Stimulated activated CD8-positive, alpha-beta memory T cell treated with anti-CD3 and anti-CD28 coated beads, Interleukin-4, amount 100 ng/mL, for 24 hours (primary cell): ENCODE data around the gene TIMP3.

ENCODE experiments used
- DNase-seq: peaks from one replicate; pipeline ENCODE4 v3.0.0-alpha.2; 2020; ENCODE audit warnings: low read depth

TIMP3 gene

DNA sequence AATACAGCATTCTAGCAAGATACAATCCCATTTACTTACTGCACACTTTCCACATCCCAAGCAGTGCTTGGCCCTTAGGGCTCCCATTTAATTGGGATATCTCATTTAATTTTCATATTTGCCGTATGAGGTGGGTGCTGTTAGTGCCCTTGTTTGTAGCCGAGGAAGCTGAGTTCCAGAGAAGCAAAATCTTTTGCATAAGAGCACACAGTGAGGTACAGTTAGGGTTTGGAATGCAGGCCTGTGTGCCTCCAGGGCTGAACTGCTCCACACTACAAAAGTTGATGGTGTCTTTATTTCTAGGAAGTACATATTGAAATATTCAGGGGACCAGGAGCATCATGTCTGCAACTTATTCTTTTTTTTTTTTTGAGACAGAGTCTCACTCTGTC, 15.5 kb upstream of the TIMP3 start:
- no peak for DNase-seq

DNA sequence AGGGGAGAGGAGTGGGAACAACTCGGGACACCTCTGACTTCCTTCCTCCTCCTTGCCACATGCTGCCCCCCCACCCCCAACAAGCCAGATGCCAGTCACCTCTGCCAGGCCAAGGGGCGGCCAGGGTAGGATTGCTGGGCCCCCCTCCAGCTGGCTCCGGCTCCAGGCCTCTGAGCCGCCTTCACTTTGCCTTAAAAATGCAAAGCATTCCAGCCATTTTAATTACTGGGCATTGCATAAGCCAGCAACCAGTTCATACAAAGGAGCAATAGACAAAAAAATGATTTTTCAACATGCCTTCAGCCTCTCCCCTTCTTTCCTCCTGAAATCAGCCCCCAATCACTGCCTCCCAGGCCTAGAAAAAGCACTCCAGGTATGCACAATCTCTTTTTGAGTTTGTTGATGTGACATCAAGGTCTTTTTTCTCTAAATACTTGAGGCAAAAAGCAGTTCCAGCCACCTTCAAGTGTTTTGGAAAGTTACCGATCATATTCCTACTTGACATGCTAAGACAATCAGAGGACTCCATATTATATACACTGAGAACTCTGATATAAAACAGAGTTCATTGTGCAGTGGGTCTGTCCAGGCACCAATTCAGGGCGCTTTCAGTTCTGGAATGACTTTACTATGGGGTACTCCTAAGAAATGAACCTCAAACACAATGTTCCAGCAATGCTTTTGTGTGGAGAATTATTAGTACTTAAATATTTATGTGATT, 12.4 kb upstream of the TIMP3 start:
- DNase-seq = no peak

DNA sequence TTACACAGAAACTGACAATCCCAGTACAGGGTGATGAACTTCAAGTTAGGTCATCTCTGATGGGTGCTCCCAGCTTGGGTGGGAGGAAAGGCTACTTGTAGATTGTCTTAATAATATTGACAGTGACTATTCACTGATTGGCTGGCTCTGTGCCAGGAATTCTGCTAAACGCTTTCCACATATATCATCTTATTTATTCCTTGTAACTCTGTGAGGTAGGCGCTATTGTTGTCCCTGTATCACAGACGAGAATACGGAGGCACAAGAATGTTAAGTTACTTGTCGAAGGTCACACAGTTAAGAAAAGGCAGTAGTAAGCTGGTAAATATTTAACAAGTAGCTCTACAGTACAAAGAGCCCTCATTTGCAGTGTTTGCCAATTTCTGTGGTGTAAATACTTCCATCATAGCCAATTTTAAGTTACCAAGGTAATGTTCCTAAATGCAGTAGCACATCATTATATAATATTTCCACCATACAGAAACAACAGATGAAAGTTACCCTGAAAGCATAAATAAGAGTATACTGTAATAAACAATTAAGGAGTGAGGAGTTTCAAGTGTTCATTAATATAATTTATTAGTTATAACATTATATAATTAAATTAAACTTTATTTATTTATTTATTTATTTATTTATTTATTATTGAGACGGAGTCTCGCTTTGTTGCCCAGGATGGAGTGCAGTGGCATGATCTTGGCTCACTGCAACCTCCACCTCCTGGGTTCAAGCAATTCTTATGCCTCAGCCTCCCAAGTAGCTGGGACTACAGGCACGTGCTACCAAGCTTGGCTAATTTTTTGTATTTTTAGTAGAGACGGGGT, 11.5 kb upstream of the TIMP3 start:
- no peak for DNase-seq

DNA sequence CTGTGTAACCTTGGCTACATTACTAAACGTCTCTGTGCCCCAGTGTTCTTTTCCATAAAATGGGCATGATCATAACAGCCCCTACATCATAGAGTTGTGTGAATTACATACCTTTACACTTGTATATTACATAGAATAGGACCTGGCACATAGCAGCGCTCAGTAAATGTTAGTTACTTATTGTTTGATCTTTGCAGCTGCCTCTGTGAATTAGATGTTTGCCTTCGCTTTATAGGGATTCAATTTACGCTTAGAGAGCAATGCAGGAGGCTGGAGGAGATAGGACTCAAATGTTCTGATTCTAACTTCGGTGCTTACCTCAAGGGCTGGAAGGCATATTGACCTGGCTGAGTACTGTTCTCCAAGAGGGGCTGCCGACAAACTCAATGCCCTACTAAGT, 10.4 kb upstream of the TIMP3 start:
- DNase-seq = no peak

DNA sequence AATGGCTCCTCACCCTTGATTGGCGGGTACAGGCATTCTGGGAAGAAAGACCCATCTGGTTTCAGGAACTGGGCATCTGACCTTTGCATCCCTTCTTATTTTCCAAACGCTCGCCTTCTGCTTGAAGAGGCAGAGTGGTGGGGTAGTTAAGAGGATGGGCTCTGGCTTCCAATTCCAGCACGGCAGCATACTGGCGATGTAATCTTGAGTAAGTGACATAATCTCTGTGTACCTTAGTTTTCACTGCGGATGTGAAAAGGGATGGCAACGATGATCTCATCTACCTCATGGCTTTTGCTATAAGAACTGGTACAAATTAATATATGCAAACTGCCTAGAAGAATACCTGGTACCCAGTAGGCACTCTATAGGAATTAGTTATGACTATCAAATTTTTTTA, 10.0 kb upstream of the TIMP3 start:
- no peak for DNase-seq

DNA sequence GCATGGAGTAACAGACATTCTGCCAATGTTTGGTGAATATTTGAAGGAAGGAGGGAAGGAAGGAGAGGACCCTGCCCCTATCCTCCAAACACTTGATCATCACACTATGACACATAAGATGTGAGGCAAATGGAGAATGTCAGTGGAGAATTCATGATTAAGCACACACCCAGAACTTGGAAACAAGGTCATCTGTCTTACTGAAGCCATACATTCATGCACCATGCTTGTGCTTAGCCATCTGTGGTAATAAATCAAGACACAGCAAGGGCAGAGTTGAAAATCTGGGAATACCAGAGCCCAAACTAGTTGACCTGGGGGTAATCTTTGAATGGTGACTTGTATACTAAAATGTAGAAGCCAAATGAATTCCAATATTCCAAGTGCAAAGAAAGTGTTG, 7.9 kb upstream of the TIMP3 start:
- no peak for DNase-seq

DNA sequence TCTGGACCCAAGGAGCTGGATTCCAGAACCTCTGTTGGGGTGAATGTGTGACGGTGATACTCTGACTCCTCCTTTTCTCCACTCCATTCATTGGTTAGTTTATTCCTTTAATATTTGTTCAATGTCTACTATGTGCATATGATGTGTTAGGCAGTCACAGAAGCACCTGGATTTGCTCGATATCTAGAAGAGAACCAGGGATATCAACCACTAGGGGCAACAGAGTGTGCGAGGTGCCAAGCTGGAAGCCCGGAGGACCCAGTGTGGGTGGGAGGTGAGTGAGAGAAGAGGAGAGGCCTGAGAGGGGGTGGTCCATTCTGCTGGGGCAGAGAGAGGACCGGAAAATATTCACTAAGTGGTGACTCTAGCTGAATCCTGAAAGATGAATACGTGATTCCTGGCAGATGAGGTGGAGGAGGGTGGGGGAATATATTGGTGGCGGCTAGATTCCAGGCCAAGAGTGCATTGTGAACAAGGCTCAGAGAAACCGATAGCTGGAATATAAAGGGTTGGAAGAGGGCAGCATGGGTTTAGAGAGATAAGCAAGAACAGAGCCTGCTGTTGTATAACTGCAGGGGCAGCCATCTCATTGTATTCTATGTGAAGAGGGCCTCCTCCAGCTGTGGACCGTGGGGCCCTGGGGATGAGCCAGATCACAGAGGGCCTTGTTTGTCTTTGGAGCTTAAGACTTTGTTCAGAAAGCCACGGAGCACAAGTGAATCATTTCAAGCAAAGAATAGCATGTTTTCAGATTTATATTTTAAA, 6.9 kb upstream of the TIMP3 start:
- no peak for DNase-seq

DNA sequence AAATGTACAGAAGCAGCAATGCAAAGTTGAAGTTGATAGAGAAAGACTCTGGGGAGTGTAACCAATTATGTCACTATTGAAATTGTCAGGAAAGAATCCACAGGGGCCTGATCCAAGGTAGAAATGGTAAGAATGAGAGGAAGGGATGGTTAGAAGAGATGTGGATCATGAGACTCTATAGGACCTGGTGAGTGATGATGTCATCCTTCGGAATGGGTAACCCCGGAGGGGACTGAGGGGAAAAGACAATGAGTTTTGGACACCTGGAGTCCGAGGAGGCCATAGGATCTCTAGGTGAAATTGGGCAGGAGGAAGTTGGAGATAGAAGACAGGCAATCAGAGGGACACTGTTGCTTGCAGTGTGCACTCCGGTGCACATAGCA, 6.3 kb upstream of the TIMP3 start:
- DNase-seq = no peak

DNA sequence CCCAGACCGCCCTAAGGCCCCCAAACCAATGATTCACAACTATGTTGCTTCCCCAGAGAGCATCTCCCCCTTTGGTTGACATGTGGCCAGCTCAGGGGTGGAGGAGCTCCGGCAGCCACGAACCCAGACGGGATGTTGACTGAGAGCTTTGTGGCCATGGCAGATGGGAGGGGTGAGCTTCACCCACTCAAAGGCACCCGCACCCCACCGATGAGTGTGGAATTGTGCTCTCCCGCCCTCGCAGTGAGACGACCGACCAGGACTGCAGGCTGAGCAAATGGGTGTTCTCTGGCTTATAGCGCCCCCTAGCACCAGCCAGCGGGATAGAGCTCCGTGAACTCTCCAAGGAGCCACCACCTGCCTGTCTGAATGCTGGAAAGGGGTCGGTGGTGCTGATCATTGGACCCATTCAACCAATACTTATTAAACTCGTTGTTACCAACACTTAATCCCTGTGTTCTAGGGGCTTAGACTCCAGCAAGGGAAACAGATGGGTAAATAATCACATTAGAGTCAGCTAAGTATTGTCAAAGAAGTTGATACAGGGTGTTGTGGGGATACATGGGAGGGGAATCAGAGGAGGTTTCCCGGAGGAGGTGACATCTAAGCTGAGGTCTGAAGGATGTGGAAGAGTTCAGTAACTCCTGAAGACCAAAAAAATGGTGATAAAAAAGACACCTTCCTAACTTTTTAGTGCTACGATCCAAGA, 4.5 kb upstream of the TIMP3 start:
- peak; percentile 36 for DNase-seq

DNA sequence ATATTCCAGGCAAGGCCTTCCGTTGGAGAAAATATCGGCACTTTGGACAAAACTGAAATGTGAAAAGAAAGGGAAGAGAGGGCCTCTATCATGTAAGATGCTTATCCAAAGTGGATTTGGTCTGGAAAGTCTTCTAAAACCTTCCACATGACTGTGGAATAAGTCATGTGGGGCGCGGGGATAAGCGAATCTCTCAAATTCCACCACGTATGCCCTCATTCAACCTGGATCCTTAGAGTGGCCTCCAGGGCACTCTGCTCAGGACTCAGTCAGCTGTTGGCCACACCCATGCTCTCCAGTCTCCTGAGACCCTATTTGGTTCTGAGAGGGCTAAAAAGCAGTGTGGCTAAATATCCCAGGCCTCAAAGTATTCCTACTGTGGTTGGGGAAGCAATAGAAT, 2.0 kb upstream of the TIMP3 start:
- DNase-seq = no peak

DNA sequence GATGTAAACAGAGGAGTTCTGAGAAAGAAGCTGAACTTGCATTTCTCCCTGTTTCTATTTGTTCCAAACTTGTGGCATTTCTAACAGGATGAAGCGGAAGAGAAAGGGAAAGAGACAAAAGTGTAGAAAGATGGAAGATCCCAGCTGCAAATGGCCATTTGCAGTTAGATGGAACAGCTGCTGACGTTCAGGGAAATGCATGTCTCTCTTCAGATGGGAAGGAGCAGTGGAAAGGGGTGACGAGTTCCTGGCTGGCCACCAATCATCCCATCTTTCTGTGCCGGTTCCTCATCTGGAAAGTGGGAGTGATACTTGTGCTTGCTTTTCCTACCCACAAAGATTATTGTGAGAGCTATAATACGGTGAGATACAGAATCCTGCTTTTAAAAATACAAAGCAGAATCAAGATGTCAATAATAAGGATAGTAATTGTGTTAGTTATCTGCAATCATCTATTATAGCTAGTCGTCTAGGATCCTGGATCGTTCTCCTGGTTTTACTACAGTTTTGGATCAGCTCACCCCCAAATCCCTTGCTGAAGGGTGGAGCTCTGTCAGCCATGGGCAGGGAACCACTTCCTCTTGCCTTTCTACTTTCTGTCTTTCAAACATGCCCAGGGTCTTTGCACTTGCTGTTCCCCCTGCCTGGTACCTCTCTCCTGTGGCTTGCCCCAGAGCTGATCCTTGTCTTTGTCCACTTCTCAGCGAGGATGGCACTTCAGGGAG, 1.2 kb upstream of the TIMP3 start:
- DNase-seq = no peak

DNA sequence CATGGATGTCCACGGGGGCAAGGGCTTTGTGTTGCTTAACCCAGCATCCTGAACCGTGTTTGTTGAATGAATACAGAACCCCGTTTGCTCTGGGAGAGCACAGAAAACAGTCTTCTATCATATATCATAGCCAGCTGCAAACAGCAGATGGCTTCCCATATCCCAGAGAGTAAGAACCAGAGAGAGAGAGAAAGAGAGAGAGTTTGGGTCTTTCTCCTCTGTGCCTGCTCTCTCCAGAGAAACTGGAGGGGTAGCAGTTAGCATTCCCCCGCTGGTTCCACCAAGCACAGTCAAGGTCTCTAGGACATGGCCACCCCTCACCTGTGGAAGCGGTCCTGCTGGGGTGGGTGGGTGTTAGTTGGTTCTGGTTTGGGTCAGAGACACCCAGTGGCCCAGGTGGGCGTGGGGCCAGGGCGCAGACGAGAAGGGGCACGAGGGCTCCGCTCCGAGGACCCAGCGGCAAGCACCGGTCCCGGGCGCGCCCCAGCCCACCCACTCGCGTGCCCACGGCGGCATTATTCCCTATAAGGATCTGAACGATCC, 440 bp upstream of the TIMP3 start:
- DNase-seq = no peak

DNA sequence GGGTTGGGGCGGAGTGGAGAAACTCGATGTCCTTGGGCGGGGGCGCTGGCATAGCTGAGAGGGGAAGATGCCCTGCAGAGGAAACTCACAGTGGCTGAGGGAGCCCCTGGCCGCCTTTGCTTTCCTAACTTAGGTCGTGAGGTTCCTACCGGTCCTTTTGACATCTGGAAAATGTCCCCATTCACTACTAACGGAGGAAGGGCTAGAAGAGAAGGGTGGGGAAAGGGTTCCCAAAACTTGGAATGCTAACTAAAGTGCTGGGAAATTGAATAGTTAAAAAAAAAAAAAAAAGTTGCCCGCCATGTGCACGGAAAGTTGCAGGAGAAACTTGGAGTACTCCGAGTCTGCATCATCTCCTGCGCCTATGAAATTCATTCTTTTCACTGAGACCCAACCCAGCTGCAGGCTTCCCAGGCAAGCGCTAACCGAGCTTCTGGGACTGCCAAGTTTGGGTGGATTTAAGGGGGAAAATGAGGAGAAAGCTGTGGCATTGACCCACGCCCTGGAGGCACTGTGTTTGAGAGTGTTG, 796 bp downstream of the TIMP3 start:
- DNase-seq = no peak

DNA sequence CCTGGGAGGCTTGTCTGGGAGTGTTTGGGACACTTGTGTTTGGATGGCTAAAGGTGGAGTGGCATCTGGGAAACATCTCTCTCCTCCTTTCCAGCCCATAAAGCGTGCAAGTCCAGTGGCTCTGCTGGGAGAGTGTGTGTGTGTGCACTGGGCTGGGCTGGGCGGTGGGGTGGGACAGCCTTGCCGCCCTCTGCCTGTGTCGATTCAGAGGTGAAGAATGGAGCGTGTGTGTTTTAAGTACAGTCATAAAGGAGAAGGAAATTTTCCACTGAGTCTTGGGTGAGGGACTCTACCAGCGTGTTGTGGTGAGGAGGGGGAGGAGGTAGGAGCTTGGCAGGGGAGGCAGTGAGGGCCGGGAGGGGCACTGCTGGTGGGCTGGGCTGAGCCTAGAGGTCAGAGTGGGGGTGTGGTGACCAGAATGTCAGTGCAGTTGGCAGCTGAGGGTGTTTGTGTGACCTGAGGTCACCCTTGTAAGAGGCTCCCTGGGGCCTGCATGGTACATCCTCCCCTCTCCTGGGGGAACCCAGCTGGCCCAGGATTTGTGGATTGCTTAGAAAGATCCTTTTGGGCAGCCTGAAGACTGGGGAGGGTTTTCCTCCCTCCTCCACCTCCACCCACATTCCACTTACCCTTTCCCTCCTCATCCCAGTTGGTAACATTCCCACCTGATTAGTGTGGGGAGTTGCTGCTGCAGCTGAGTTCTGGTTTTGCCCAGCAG, 1.7 kb downstream of the TIMP3 start:
- no peak for DNase-seq

DNA sequence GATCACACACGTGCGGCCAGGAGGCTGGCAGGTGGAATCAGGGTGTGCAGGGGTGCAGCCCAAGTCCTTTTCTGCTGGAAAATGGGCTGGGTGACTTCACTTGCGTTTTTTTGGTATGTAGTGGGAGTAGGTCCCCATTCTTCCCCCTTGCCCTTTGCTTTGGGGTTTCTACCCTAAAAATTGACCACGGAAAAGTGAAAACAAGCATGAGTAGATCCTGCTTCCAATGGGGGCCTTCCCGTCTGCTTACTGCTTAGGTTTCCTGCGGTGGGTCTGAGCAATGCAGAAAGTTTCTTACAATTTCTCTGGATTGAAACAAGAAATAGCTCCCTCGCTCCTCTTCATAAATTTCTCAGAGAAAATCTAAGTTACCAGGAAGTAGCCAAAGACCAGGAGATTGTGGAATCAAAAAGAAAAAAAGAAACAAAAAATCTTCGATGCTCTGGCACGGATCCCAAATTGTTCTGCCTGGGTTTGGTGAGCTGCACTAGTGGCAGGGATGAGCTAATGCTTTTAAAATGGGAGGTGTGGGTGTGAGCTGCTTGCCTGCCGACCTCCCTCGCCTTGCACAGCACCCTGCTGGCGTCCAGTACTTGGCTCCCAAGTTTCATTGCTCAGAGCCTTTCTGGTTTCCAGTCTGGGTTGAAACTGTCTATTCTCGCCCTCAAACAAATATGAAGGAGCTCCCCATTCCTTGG, 2.4 kb downstream of the TIMP3 start:
- no peak for DNase-seq

DNA sequence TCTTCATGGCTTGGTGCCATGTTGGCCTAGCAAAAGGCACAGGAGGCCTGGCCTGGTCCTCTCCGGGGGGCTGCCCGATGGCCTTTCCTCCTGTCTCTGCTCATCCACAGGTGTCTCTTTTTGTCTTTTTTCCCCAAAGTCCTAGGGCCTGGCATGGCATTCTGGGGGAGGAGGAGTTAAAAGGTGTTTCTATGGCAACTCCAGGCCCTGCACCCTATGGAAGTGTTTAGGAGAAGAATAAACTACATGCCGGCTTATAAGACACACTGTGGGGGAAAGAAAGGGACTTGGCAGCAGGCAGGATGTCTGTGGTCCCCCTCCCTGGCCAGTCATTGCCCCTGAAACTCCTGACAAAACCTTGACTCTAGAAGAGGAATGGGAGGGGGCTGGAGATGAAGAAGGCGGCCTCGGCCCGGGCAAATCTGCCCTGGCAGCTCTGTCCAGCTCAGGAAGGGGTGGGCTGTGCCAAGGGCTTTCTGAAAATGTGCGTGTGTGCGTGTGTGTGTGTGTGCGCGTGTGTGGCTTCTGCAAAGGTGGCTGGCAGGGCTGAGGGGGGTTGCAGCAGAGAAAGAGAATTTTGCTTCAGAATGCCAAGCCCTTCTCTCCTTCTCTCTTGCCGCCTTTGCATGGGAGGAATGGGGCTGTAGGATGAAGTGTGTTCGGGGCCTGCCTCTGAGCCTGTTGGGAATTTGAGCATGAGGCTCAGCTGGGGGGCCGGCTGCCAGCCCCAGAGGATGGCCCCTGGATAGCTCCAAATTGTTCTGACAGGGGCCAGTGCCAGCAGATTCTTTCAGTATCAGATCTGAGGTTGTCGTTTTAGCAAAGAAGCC, 3.2 kb downstream of the TIMP3 start:
- no peak for DNase-seq

DNA sequence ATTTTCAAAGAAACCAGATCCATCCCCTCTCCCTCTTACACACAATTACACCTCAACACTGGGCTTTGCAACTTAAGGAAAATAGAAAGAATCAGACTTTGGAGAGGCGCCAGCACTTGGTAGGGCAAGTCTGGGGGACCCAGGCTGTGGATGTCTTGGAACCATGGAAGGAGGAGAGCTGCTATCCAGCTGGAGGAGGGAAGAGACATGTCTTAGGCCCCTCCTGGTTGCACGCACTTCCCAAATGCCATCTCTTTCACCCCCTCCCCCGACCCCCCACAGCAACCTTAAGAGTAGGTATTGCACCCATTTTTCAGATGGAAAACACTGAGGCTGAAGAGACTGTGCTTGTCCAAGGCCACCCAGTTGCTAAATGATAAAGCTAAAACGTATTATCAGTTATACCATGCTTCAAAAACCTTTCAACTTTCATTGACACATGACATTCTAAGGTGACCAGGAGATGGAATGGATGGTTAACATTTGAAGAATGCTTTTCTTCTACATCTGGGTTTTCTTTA, 3.9 kb downstream of the TIMP3 start:
- no peak for DNase-seq

DNA sequence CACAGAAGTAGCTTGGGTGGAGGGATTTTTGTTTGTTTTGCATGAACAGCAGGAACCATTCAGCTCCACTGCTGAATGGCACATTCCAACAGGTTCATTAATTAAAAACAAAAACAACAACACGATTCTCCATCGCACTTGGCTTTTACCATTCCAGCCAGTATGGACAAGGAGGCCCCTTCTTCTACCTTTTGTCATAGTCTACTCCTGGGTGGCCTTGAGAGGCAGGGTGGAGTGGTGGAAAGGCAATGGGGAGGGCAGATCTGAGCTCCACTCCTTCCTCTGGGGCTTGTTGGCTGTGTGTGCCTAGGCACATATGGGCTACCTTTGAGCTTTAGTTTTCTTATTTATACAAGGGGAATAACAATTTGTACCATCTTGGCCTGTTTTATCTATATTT, 4.8 kb downstream of the TIMP3 start:
- DNase-seq = no peak

DNA sequence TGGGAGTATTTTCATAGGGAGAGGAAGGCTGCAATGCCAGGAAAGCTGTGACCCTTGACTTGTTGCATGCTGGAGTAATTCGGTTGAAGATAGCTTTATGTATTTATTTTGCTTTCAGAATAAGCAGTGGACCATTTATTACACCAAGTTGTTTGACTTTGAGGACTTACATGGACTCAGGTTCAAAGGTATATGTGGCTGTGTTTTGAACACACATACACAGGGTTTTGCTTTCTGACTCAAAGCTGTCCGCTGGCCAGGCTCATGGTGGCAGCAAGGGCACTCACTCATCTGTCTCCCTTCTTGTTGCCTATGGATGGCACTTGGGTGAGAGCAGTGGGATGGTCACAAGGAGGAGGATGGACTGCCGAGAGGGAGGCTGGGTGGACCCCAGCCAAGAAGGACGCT, 6.5 kb downstream of the TIMP3 start:
- DNase-seq = no peak
